DMS 273 (cell line): Measurements from ENCODE around the gene MMS22L.

Experiments used
- DNase-seq: peaks from one replicate; lab custom pipeline; 2025; ENCODE audit not compliant: unreplicated experiment; lab: John Stamatoyannopoulos, UW

Gene MMS22L

DNA sequence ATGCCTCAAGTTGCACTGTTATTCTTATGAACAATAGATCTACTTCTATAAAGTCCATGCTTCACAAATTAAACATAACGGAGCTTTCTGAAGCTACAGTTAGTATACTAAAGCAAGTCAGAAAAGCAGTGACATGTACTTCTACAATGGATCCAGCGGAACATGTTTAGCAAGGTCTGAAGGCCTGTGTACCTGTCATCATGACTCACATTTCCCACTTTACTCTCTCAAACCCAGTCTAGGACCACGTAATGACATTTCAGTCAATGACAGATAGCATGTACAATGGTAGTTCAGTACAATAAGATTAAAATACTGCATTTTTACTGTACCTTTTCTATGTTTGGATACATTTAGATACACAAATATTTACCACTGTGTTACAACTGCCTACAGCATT is 132.1 kb downstream of the MMS22L start:
- DNase-seq, result no peak

DNA sequence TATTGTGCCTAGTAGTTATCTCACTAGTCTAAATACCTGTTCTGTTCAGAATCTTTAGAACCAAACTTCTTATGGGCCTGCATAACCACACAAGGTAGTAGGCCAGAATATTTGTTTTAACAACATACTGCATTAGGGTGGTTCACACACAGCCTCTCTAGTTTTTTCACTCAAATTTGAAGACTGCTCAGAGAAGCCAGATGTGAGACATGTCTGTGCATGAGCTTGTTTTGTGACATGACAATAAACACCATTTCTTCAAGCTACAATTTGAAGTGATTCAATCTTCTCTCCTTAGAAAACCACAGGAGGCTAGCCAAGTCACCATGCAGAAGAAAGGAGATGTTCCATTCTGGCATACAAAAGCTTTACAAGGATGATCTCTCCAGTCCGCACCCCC is 135.6 kb downstream of the MMS22L start:
- no peak for DNase-seq

- DNase-seq, result no peak
Observed at GRCh38 chr6:97145691-97146090, 137.3 kb downstream of the MMS22L start.

- no peak for DNase-seq
Observed at GRCh38 chr6:97141756-97142155, 141.3 kb downstream of the MMS22L start.

DNA sequence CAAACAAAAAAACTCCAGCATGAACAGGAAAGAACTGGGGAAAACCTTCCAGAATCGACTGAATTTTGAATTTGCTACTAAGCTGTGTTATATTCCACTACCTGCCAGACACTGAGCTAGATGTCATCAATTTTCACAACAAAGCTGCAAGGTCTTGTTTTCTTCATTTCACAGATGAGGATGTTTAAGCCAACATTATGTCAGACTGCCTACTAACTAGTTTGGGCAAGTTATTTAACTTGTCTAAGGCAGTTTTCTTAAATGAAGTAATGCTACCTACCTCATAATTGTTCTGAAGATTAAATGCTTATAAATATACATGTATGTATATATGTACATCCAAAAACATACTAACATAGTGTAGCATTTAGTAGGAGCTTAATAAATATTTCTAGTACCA is 144.4 kb downstream of the MMS22L start:
- no peak for DNase-seq

- no peak for DNase-seq
Observed at GRCh38 chr6:97136626-97137358, 146.2 kb downstream of the MMS22L start.

DNA sequence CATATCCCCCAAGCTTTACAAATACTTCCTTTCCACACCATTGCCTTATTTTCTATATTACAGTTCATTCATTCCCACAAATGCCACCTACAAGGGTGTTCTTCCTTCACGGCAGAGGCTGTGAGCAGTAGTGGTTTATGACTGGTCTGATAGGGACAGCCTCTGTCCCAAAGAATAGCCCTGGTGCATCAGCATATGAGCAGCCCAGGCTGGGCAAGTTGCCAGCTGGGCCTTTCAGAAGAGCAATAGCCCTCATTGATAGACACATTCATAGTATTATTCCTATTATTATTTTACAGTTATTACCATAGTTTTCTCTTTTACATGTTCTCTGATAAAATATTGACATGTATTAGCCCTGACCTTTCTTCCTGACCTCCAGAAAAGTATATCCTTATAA is 149.9 kb downstream of the MMS22L start:
- DNase-seq, result peak; percentile 40

DNA sequence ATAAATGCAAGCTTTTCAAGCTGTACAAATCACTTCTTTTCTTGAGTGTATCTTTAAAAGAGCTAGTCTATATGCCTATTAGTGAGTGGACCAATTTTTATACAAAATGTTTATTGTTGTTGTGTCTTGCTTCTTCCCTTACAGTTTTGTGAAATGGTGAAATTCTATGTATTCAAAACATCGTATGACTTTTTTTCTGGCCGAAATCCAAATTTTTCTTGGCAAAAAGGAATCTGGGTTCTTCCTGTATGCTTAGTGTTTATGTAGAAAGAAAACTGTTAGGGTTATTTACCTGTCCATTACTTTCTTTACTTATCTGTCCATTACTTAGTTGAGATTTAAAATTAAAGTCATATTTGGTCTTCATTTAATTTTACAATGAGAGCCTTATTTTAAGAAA is 153.9 kb downstream of the MMS22L start:
- DNase-seq, result peak; percentile 11

GRCh38 chr6:97128507-97128906 is 154.5 kb downstream of the MMS22L start:
- DNase-seq, result peak; percentile 38

DNA sequence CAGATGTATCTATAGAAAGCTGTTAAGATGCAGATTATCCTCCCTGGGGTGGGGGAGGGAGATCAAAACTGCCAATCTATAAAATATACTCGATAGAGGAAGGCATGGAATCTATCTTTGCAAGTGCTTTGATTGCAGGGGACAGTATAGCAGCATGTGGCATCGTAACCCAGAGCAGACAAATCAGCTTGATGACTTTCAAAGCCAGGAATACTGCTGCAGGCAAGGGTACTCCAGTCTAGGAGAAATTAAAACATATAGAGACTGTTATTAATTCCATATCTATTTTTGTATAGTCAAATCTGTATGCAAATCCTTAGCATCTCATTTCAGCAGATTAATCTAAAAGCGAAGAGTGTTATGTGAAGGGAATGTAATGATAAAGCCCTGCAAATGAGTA is 159.4 kb downstream of the MMS22L start:
- no peak for DNase-seq

GRCh38 chr6:97123112-97123511 is 159.9 kb downstream of the MMS22L start:
- DNase-seq, result no peak

DNA sequence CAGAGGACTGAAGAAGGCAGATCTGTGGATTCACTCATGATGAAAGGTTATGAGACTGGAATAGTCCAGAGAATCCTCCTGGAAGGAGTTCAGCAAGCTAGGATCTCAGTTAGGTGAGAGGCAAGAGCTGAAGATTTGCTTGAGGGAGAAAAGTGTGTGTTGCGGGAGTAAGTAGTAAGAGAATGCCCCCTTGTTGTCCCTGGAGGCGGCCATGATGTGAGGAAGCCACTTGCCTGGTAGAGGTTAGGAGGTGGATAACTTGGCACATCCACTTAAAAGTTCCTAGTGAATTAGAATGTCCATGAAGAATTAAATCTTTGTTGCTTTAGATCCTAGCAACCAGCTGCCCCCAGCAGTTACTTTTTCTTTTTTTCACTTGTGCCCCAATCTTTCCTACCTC is 162.5 kb downstream of the MMS22L start:
- DNase-seq, result no peak

GRCh38 chr6:97114645-97115044 is 168.4 kb downstream of the MMS22L start:
- DNase-seq, result no peak

GRCh38 chr6:97113170-97113569 is 169.8 kb downstream of the MMS22L start:
- DNase-seq, result no peak

- DNase-seq, result no peak
Observed at GRCh38 chr6:97111243-97111642, 171.8 kb downstream of the MMS22L start.

DNA sequence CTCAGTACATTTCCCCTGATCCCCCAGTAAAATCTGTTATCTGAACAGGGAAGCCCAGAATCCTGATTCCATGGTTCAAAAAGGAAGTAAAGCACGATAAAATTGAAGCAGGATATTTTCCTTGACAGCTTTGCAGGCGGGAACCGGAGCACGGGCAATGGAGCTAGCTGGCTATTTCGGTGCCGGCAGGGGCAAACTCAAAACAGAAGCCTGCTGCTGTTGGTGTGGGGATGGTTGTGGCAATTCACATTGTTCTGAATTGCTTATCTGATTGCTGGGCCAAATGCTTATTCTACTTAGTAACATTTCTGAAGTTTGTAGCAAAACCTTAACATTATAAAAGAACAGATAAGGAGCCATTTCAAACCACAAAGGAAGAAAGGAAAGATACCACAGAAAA is 172.4 kb downstream of the MMS22L start:
- peak; percentile 9 for DNase-seq

GRCh38 chr6:97110149-97110548 is 172.9 kb downstream of the MMS22L start:
- DNase-seq, result no peak

DNA sequence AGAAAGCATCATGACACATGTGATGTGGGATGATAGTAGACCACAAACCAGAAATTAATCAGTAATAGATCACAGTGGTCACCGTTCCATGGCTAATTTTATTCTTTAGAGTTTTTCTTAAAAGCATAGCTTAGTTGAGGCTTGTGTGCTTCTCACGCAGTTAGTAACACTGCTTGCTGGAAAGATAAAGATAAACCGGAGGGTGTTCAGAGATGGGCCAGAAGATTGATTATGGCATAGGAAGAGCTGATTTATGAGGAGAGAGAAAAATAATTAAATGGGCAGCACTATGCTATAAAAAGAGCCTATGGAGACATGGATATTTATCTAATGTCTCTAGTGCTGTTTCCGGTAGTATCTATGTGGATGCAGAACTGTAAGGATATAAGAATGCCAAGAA is 173.6 kb downstream of the MMS22L start:
- no peak for DNase-seq

DNA sequence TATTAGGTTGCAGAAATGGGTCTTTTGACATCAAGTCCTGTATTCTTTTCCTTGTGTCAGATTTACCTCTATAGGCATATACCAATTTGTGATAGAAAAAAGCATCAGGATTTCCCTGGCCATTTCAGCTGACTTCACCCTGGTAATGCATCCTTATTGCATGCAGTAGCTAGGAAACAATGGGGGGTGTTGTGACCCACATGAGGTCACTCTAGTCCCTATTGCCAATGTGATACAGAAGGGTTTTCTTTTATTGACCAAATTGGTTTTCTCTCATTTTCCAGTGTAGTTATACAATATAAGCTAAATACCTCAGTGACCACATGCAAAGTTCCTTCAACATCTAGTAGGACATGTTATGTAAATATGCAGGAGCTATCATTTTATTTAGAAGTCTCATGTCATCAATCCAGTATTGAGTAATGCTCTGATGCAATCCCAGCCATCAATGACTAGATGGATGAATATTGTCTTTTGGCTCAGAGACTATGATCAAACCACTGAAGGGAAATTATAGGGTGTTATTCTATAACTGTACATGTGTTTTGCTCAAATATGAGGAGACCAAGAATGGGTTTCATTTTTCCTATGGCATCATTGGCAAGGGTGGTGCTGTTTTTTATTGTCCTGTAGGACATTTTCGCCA is 180.7 kb downstream of the MMS22L start:
- no peak for DNase-seq

- DNase-seq, result no peak
Observed at GRCh38 chr6:97100696-97101095, 182.3 kb downstream of the MMS22L start.

GRCh38 chr6:97097068-97098047 is 185.7 kb downstream of the MMS22L start:
- DNase-seq, result no peak
